Renal pelvis (tissue), 4 donors: Measurements from ENCODE around the gene MDP1. TPM values are rescaled to one million over a fixed set of nuclear protein-coding genes. Genes with fewer than 3 reads are reported as not detected.

ENCODE experiments used
- DNase-seq: peaks from one replicate; pipeline ENCODE4 v3.0.0-alpha.2; 2013
- polyA plus RNA-seq, 3 donors: library from polyadenylated mRNA; unstranded; fragments of 120-200 nt; gene quantifications; one replicate each; pipeline ENCODE4 v1.2.1, GENCODE V29; 2013; ENCODE audit not compliant: insufficient read length in 3 of 3

The MDP1 gene
- polyA plus RNA-seq, 3 donors: 13.0 to 20.1 (median 15.3) TPM

- DNase-seq: no peak
Observed at GRCh38 chr14:24164518-24164991, 51.3 kb downstream of the MDP1 start.

Other genes with a start within 250 kb of the MDP1 start
- gene DHRS4L2, start 227.1 kb downstream of the MDP1 start, polyA plus RNA-seq: 10 to 100 TPM; 36.1 to 44.3 (median 36.8) TPM
- 1 to 10 TPM; 2.2 to 2.4 (median 2.4) TPM for gene CARMIL3, start 164.1 kb downstream of the MDP1 start, polyA plus RNA-seq
- gene CPNE6, start 144.5 kb downstream of the MDP1 start, polyA plus RNA-seq: under 1 TPM in 1 of 3 donors, not detected in 2; 0.24 TPM
- 10 to 100 TPM; 37.7 to 41.7 (median 40.0) TPM for gene PCK2, start 121.8 kb downstream of the MDP1 start, polyA plus RNA-seq
- 10 to 100 TPM; 82.2 to 96.2 (median 92.8) TPM for gene DCAF11, start 101.3 kb downstream of the MDP1 start, polyA plus RNA-seq
- 1 to 10 TPM; 2.7 to 3.2 (median 2.9) TPM for gene NRL, start 101.1 kb downstream of the MDP1 start, polyA plus RNA-seq
- gene FITM1, start 85.4 kb downstream of the MDP1 start, polyA plus RNA-seq: 1 to 10 TPM; 1.1 to 2.3 (median 1.5) TPM
- 100 to 1,000 TPM; 175 to 216 (median 196) TPM for gene PSME1, start 79.9 kb downstream of the MDP1 start, polyA plus RNA-seq
- gene EMC9, start 74.5 kb downstream of the MDP1 start, polyA plus RNA-seq: 10 to 100 TPM; 19.8 to 29.7 (median 21.1) TPM
- gene PSME2, start 69.5 kb downstream of the MDP1 start, polyA plus RNA-seq: 100 to 1,000 TPM; 145 to 164 (median 151) TPM
- gene RNF31, start 68.6 kb downstream of the MDP1 start, polyA plus RNA-seq: 10 to 100 TPM; 46.4 to 70.4 (median 53.4) TPM
- gene IRF9, start 54.8 kb downstream of the MDP1 start, polyA plus RNA-seq: 10 to 100 TPM; 56.8 to 68.9 (median 57.2) TPM
- gene REC8, start 44.0 kb downstream of the MDP1 start, polyA plus RNA-seq: 10 to 100 TPM; 71.4 to 85.6 (median 80.8) TPM
- 10 to 100 TPM; 39.6 to 48.5 (median 42.8) TPM for gene IPO4, start 27.2 kb downstream of the MDP1 start, polyA plus RNA-seq
- 10 to 100 TPM; 45.2 to 55.8 (median 46.7) TPM for gene TM9SF1, start 20.6 kb downstream of the MDP1 start, polyA plus RNA-seq
- gene TSSK4, start 10.4 kb downstream of the MDP1 start, polyA plus RNA-seq: 10 to 100 TPM in 2 of 3 donors, 1 to 10 TPM in 1; 3.9 to 17.9 (median 14.1) TPM
- 10 to 100 TPM; 50.6 to 70.2 (median 58.2) TPM for gene CHMP4A, start 2.6 kb downstream of the MDP1 start, polyA plus RNA-seq
- gene NEDD8, start 16.3 kb upstream of the MDP1 start, polyA plus RNA-seq: 100 to 1,000 TPM; 197 to 260 (median 254) TPM
- gene GMPR2, start 16.9 kb upstream of the MDP1 start, polyA plus RNA-seq: 100 to 1,000 TPM; 120 to 132 (median 123) TPM
- gene TINF2, start 26.6 kb upstream of the MDP1 start, polyA plus RNA-seq: 10 to 100 TPM; 59.4 to 62.5 (median 60.9) TPM
- 1 to 10 TPM; 1.5 to 4.2 (median 2.5) TPM for gene TGM1, start 47.1 kb upstream of the MDP1 start, polyA plus RNA-seq
- 10 to 100 TPM; 24.2 to 25.5 (median 25.0) TPM for gene RABGGTA, start 55.5 kb upstream of the MDP1 start, polyA plus RNA-seq
- gene DHRS1, start 83.7 kb upstream of the MDP1 start, polyA plus RNA-seq: 10 to 100 TPM; 41.6 to 68.7 (median 43.4) TPM
- 10 to 100 TPM; 28.0 to 29.7 (median 28.7) TPM for gene NOP9, start 83.8 kb upstream of the MDP1 start, polyA plus RNA-seq
- 10 to 100 TPM; 24.7 to 32.3 (median 28.3) TPM for gene CIDEB, start 91.9 kb upstream of the MDP1 start, polyA plus RNA-seq
- gene LTB4R2, start 94.1 kb upstream of the MDP1 start, polyA plus RNA-seq: 1 to 10 TPM; 3.2 to 5.3 (median 4.4) TPM
- gene LTB4R, start 95.4 kb upstream of the MDP1 start, polyA plus RNA-seq: 1 to 10 TPM; 5.0 to 7.2 (median 5.7) TPM
- 10 to 100 TPM; 19.3 to 22.6 (median 20.8) TPM for gene ADCY4, start 119.0 kb upstream of the MDP1 start, polyA plus RNA-seq
- 1 to 10 TPM; 3.3 to 4.1 (median 3.8) TPM for gene RIPK3, start 123.9 kb upstream of the MDP1 start, polyA plus RNA-seq
- gene NFATC4, start 152.1 kb upstream of the MDP1 start, polyA plus RNA-seq: 10 to 100 TPM; 60.1 to 84.6 (median 72.6) TPM
- gene NYNRIN, start 182.9 kb upstream of the MDP1 start, polyA plus RNA-seq: 10 to 100 TPM; 44.1 to 58.4 (median 56.4) TPM
- gene CBLN3, start 213.6 kb upstream of the MDP1 start, polyA plus RNA-seq: 1 to 10 TPM; 2.4 to 4.2 (median 3.1) TPM
- gene KHNYN, start 213.9 kb upstream of the MDP1 start, polyA plus RNA-seq: 10 to 100 TPM; 43.7 to 55.8 (median 53.3) TPM
- gene SDR39U1, start 226.7 kb upstream of the MDP1 start, polyA plus RNA-seq: 10 to 100 TPM; 69.5 to 78.3 (median 76.8) TPM